HUDEP-2 (cell line): ENCODE results near the gene PSMC3IP.
"Not testable (repeated sequence)": the region's sequence is repeated elsewhere in the genome, so short reads cannot be mapped to it uniquely, and the experiment has no call there.

Experiments used
- DNase-seq, 76 experiments: peaks; one replicate each; lab custom pipeline; 2025; ENCODE audit not compliant: unreplicated experiment in 76 of 76; lab: John Stamatoyannopoulos, UW

Gene PSMC3IP

GRCh38 chr17:42562388-42563142, 15.0 kb downstream of the PSMC3IP start:
- DNase-seq, result peak in 8 of 76 experiments; percentile 23 to 68 (median 50)

DNA sequence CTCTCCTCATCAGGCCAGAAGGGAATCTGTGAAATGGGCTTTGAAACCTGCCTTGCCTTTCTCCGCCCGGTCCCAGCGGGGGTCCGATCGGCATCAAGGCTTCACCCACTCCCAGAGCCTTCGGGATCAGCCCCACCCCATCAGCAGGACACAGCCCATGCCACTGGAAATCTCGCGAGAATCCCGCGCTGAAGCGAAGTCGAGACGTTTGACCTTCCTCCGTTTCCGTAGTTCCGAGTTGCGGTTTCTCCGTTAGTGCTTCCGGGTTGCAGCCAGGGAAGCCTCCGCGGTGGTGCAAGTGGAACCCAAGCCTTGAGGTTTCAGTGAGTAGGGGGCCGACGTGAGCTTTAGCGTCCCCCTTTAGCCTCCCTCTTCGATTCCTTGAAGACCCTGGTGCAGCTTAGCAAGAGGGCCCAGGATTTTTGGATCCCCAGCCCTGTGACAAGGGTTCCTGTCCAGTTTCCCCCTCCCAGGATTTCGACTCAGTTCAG, 15.6 kb downstream of the PSMC3IP start, which contains the start of gene COASY:
Gene COASY (plus strand): TSS at position 252 of the 491 bp plus-strand sequence. CDS start 475 bp downstream, outside the sequence.
- DNase-seq, result peak in 74 of 76 experiments; percentile 67 to 97 (median 89)

GRCh38 chr17:42560246-42560645, 17.3 kb downstream of the PSMC3IP start:
- no peak for DNase-seq

DNA sequence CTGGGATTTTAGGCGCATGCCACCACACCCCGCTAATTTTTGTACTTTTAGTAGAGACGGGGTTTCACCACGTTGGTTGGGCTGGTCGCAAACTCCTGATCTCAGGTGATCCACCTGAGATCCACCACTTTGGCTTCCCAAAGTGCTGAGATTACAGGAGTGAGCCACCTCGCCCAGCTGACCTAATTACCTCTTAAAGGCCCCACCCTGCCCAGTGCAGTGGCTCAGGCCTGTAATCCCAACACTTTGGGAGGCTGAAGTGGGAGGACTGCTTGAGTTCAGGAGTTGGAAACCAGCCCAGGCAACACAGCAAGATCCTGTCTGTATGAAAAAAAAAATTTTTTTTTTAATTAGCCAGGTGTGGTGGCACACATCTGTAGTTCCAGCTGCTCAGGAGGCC, 18.5 kb downstream of the PSMC3IP start:
- DNase-seq, result no peak

DNA sequence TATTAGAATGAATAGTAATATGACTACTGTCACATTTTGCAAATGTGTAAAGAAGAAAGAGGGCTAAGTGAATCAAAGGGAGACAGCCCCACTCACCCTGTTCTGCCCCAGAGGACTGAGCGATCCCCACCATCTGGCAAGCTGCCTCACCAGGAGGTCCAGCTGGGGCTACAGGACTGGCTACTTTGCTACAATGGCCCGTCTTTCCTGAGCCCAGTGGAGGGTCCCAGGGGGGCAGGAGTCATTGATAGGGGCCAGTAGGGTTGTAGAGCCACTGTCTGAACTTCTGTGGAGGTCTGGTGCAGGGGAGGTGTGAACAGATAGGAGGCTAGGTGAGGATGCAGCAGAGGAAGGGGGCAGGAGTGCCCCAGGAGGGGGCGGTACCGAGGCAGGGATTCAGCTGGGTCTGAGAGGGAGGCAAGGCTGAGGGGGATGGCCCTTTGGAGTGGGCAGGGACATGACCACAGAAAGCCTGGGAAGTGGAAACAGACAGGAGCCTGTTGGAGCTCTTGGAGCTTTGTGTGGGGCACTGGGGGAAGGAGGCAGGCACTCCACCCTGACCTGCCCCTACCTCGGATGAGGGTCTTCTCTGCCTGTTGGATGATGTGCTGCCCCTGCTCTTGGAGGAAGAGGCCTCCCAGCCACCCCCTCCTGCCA, 21.4 kb downstream of the PSMC3IP start:
- not testable (repeated sequence) for DNase-seq

- DNase-seq, result no peak
These were observed 22.4 kb downstream of the PSMC3IP start for GRCh38 chr17:42555122-42555622.

DNA sequence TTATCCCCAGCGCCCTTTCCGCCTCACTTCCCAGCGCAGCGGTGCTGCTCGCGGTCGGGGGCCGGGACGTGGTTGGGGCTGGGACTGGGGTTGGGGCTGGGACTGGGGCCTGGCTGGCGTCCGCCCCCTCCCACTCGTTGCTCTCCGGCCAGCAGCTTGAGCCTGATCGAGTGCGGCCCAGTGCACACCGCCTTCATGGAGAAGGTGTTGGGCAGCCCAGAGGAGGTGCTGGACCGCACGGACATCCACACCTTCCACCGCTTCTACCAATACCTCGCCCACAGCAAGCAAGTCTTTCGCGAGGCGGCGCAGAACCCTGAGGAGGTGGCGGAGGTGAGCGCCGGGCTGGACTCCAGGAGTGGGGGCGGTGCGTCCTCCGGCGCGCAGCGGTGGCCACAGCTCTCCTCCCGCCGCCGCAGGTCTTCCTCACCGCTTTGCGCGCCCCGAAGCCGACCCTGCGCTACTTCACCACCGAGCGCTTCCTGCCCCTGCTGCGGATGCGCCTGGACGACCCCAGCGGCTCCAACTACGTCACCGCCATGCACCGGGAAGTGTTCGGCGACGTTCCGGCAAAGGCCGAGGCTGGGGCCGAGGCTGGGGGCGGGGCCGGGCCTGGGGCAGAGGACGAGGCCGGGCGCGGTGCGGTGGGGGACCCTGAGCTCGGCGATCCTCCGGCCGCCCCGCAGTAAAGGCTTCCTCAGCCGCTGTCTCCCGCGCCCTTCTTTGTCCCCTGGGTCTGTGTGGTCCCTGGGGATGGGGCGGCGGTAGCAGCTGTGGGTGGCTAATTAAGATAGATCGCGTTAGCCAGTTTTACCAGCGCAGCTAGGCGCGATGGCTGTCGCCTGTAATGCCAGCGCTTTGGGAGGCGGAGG, 23.0 kb downstream of the PSMC3IP start:
- DNase-seq, result peak in 62 of 76 experiments; percentile 9 to 73 (median 47)

GRCh38 chr17:42553866-42554249, 23.7 kb downstream of the PSMC3IP start:
- peak in 13 of 76 experiments; percentile 5 to 41 (median 29) for DNase-seq

DNA sequence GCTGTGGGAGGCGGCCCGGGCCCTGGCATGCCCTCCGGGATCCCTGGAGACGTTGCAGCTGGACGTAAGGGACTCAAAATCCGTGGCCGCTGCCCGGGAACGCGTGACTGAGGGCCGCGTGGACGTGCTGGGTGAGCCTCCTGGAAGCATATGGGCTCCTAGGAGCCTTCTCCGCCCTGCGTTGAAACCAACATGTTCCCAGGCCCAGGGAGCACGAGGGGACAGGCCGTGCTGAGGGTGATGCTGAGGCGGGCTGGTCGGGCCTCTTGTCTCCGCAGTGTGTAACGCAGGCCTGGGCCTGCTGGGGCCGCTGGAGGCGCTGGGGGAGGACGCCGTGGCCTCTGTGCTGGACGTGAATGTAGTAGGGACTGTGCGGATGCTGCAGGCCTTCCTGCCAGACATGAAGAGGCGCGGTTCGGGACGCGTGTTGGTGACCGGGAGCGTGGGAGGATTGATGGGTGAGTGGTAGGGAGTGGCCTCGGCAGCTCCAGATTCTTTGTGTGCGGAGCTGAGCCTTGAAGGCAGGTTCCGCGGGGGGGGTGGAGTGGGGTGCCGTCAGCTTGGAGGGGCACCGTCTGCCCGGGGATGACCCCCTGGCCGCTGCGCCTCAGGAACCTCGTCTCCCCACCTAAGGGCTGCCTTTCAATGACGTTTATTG, 24.2 kb downstream of the PSMC3IP start:
- no peak for DNase-seq

GRCh38 chr17:42552736-42553135, 24.8 kb downstream of the PSMC3IP start, which contains the start of gene HSD17B1:
Gene HSD17B1 (plus strand): TSS chr17:42552923. CDS start chr17:42552934, 11 bp downstream.
- not testable (repeated sequence) for DNase-seq

DNA sequence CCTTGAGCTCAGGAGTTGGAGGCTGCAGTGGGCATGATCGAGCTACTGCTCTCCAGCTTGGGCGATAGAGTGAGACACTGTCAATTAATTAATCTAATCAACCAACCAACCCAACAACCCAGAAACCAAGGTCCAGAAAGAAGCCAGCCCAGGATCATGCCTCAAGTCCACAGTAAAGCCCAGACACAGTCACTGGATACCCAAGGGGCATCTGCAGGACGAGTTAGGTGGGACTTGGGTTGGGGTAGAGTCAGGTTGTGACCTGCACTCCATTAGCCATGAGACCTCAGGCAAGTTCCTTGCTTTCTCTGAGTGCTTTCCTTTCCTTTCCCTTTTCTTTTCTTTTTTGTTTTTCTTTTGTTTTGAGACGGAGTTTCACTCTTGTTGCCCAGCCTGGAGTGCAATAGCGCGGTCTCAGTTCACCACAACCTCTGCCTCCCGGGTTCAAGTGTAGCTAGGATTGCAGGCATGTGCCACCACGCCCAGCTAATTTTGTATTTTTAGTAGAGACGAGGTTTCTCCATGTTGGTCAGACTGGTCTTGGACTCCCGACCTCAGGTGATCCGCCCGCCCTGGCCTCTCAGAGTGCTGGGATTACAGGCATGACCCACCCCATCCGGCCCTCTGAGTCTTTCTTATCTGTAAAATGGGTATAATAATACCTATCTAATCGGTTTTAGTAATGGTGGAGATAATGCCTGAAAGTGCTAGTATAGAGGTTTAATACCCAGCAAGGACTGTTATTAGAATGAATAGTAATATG, 28.4 kb downstream of the PSMC3IP start:
- no peak for DNase-seq

DNA sequence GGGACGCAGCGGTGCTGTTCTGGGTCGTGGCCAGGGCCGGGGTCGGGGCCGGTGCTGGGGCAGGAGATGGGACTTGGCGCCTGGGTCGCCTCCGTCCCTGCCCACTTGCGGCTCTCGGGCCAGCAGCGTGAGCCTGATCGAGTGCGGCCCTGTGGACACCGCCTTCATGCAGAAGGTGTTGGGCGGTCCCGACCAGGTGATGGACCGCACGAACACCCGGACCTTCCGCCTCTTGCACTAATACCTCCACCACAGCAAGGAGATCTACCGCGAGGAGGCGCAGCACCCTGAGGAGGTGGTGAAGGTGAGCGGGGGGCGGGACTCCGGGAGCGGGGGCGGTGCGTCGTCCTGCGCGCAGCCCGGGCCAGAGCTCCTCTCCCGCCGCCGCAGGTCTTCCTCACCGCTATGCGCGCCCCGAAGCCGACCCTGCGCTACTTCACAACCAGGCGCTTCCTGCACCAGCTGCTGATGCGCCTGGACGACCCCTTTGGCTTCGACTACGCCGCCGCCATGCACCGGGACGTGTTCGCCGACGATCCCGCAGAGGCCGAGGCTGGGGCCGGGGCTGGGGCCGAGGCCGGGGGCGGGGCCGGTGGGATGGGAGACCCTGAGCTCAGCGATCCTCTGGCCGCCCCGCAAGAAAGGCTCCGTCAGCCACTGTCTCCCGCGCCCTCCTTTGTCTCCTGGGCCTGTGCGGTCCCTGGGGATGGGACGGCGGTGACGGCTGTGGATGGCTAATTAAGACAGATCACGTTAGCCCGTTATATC, 29.3 kb downstream of the PSMC3IP start:
- peak in 6 of 76 experiments; percentile 11 to 41 (median 23) for DNase-seq

- no peak for DNase-seq
These were observed 29.8 kb downstream of the PSMC3IP start for GRCh38 chr17:42547698-42548069.

DNA sequence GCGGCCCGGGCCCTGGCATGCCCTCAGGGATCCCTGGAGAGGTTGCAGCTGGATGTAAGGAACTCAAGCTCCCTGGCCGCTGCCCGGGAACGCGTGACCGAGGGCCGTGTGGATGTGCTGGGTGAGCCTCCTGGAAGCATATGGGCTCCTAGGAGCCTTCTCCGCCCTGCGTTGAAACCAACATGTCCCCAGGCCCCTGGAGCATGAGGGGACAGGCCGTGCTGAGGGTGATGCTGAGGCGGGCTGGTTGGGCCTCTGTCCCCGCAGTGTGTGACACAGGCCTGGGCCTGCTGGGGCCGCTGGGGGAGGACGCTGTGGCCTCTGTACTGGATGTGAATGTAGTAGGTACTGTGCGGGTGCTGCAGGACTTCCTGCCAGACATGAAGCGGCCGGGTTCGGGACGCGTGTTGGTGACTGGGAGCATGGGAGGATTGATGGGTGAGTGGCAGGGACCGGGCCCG, 30.5 kb downstream of the PSMC3IP start:
- DNase-seq, result no peak

GRCh38 chr17:42545755-42546505, 31.6 kb downstream of the PSMC3IP start:
- DNase-seq, result not testable (repeated sequence)

- DNase-seq, result no peak
These were observed 32.6 kb downstream of the PSMC3IP start for GRCh38 chr17:42544874-42545283.

DNA sequence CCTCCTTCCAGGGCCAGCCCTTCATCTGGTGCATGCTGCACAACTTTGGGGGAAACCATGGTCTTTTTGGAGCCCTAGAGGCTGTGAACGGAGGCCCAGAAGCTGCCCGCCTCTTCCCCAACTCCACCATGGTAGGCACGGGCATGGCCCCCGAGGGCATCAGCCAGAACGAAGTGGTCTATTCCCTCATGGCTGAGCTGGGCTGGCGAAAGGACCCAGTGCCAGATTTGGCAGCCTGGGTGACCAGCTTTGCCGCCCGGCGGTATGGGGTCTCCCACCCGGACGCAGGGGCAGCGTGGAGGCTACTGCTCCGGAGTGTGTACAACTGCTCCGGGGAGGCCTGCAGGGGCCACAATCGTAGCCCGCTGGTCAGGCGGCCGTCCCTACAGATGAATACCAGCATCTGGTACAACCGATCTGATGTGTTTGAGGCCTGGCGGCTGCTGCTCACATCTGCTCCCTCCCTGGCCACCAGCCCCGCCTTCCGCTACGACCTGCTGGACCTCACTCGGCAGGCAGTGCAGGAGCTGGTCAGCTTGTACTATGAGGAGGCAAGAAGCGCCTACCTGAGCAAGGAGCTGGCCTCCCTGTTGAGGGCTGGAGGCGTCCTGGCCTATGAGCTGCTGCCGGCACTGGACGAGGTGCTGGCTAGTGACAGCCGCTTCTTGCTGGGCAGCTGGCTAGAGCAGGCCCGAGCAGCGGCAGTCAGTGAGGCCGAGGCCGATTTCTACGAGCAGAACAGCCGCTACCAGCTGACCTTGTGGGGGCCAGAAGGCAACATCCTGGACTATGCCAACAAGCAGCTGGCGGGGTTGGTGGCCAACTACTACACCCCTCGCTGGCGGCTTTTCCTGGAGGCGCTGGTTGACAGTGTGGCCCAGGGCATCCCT, 34.1 kb downstream of the PSMC3IP start:
- DNase-seq, result no peak
